Stimulated activated CD4-positive, alpha-beta T cell treated with anti-CD3 and anti-CD28 coated beads, Interleukin-15, amount 100 ng/mL, for 1 hour (primary cell): ENCODE data around the gene UTY.
"Not testable (repeated sequence)": the region's sequence is repeated elsewhere in the genome, so short reads cannot be mapped to it uniquely, and the experiment has no call there.

Source experiments
- DNase-seq, 2 donors: peaks; one replicate each; pipeline ENCODE4 v3.0.0-alpha.2; 2020; ENCODE audit warnings: low read depth in 1 of 2, low spot score in 1 of 2

UTY gene

DNA sequence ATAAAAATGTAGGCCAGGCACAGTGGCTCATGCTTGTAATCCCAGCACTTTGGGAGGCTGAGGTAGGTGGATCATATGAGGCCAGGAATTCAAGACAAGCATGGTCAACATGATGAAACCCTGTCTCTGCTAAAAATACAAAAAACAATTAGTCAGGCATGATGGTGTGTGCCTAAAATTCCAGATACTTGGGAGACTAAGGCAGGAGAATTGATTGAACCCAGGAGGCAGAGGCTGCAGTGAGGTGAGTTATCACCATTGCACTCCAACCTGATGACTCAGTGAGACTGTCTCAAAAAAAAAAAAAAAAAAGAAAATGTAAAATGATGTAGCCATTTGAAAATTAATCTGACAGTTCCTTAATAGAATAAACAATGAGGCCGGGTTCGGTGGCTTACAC lies 171.9 kb downstream of the UTY start:
- no peak for DNase-seq

DNA sequence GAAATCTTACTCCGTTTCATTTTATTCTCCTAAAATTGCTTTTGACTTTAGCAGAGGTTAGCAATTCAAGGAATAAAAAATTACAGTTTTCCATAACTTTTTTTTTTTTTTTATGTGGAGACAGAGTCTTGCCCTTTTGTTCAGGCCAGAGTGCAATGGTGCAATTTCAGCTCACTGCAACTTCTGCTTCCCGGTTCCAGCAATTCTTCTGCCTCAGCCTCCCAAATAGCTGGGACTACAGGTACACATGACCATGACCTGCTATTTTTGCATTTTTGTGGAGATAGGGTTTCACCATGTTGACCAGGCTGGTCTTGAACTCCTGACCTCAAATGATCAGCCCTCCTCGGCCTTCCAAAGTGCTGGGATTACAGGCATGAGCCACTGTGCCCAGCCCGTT lies 179.0 kb downstream of the UTY start:
- DNase-seq = no peak

DNA sequence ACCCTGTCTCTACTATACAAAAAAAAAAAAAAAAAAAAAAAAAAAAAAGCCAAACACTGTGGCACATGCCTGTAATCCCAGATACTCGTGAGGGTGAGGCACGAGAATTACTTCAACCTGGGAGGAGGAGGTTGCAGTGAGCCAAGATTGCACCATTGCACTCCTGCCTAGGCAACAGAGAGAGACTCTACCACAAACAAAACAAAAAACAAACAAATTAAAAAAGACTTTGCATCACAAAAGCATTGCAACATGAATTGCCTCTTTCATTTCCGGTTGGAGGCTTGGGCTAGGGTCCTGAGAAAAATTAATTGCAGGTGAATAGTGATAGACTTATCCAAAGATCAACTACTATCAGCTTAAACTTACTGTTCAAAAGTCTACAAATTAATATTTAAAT lies 180.4 kb downstream of the UTY start:
- DNase-seq = no peak

DNA sequence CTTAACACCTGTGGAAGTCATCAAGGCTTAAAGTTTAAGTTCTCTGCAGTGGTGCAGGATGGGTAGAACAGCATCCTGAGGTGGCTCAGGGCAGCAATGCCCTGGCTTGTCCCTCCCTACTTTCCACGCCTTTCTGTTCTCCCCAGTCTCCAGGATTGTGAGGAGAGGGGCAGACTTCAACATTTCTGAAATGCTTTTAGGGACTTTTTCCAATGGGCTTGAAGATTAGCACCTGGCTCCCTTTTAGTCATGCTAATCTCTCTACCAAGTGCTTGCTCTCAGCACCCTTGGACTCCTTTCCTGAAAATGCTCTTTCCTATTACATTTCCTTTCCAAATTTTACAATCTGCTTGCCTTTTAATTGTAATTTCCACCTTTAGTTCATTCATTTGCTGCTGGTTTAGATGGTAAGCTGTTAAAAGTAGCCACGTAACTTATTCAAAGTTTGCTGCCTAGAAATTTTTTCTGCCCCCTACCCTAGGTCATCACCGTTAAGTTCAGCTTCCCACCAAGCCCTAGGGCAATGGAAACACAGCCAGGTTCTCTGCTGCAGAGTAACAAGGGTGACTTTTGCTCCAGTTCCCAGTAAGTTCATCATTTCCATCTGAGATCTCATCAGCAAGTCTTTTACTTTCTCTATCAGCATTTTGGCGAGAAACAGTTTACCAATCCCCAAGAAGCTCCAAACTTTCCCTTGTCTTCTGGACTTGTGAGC lies 183.5 kb downstream of the UTY start:
- DNase-seq = no peak

DNA sequence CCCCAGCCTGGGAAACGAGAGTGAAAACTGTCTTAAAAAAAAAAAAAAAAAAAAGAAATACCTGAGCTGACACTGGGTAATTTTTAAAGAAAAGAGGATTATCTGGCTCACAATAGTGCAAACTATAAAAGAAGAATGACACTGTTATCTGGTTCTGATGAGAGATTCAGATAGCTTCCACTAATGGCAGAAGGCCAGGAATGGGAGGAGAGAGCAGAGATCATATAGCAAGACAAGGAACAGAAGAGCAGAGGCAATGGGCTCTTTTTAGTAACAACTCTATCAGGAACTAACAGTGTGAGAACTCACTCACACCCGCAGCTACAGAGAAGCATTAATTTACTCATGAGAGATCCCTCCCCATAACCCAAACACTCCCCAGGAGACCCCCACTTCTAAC lies 184.8 kb downstream of the UTY start:
- no peak for DNase-seq

DNA sequence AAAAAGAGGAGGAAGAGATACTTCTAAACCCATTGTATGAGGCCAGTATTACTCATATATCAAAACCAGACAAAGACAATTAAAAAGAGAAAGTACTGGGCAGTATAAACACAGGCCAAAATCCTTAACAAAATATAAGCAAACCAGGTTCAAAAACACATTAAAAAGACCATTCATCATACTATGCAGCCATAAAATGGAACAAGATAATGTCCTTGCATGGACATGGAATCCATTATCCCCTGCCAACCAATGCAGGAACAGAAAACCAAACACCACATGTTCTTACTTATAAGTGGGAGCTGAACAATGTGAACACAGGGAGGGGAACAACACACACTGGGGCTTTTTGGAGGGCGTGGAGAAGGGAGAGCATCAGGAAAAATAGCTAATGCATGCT lies 188.6 kb downstream of the UTY start:
- DNase-seq = no peak

DNA sequence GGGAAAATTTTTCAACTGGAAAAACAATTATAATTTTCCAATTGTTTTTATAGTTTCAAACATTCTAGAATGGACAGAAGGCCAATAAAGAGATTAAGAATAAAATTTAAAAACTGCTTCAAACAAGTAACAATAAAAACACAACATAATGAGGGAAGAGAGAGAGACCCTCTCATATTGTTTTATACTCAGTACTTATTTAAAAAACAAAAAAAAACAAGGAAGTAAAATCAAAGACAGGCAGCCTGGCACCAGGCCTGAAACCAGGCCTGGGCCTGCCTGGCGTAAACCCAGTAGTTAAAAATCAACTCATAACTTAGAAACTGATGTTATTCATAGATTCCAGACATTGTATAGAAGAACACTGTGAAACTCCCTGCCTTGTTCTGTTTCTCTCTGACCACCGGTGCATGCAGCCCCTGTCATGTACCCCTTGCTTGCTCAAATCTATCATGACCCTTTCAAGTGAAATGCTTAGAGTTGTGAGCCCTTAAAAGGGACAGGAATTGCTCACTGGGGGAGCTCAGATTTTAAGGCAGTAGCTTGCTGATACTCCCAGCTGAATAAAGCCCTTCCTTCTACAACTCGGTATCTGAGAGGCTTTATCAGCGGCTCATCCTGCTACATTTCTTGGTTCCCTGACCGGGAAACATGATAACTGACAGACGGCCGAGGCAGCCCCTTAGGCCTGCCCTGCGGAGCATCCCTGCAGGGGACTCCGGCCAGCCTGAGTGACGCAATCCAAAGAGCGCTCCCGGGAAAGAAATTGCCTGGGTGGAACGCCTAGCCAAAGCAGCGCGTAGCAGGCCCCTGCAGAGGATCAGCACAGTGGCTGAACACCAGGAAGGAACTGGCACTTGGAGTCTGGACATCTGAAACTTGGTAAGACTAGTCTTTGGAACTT lies 197.4 kb downstream of the UTY start:
- not testable (repeated sequence) for DNase-seq

DNA sequence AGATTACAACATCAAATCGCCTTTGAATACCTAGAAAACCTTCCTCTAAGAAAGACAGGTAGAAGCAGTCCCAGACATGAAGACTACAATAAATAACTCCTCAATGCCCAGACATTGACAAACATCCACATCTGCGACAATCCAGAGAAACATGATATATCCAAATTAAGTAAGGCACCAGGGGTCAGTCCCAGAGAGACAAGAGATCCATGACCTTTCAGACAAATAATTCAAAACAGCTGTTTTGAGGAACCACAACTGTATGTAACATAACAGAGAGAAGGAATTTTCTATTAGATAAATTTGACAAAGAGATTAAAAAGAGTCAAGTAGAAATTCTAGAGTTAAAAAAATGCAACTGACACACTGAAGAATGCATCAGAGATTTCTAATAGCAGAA lies 200.3 kb downstream of the UTY start:
- DNase-seq = no peak

DNA sequence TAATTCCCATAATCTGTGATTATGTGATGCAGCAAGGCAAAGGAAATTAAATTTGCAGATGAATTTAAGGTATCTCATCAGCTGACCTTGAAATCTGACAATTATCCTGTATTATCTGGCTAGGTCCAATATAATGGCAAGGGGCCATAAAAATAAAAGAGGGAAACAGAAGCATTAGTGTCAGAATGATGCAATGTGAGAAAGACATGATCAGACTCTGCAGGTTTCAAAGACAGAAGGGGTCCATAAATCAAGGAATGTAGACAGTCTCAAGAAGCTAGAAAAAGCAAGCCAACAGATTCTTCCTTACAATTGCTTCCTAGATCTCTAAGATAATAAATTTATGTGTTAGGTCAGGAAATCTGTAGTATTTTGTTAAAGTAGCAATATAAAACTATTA lies 208.1 kb downstream of the UTY start:
- DNase-seq = no peak

DNA sequence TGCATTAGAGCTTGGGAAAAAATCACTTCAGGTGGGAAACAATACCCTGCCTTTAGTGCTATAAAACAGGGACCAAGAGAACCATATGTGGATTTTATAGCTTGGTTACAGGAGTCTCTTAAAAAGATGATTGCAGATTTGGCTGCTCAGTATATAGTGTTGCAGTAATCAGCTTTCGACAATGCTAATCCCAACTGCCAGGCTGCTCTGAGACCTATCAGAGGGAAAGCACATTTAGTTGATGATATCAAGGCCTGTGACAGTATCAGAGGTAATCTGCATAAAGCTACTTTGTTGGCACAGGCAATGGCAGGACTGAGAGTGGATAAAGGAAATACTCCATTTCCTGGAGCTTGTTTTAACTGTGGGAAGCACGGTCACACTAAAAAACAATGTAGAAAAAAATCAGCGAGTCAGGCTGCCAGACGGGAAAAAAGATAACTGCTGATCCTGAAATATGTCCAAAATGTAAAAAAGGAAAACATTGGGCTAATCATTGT lies 225.8 kb downstream of the UTY start:
- DNase-seq = not testable (repeated sequence)

DNA sequence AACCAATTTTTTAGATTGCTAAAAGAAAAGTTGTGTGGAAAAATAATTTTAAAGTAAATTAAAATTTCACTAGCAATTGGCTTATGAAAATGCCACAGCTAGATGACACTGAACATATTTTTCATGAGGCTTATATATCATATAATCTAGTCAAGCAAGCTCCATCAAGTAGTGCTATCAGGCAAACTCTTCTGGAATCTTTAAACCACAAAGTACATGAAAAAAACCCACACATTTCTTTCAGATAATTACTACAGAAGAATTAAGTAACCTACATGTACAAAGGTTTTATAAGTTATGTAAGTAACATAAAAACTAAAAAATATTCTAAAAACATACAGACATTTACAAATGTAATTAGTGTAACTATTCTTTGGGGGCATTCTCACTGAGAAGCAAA lies 229.4 kb downstream of the UTY start:
- DNase-seq = no peak

DNA sequence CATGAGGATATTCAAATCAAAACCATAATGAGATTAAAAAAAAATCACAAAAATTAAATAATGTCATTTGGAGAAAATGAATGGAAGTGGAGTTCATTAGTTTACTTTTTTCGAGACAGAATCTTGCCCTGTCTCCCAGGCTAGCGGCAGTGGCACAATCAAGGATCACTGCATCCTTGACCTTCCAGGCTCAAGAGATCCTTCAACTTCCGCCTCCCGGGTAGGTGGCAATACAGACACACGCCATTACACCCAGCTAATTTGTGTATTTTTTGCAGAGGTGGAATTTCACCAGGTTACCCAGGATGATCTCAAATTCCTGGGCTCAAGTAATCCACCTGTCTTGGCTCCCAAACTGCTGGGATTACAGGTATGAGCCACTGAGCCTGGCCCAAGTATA lies 236.1 kb downstream of the UTY start:
- DNase-seq = no peak

DNA sequence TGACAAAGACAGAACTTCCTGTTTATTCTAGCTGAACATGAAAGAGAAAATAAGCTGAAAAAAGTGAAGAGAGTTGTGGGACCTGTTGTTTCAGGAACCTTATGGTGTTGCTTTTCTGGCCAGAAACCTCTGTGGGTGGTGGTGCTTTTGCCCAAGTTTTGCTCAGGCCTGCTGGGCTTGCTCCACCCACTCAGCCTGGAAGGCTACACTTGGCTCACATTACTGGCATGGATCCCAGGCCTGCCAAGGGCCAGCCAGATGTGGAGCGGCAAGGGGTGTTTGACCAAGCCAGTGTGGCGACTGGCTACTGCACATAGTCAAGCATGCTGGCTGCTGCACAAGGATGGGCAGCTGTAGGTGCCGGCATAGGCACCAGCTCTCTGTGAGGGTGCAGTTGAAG lies 245.9 kb downstream of the UTY start:
- DNase-seq = no peak

DNA sequence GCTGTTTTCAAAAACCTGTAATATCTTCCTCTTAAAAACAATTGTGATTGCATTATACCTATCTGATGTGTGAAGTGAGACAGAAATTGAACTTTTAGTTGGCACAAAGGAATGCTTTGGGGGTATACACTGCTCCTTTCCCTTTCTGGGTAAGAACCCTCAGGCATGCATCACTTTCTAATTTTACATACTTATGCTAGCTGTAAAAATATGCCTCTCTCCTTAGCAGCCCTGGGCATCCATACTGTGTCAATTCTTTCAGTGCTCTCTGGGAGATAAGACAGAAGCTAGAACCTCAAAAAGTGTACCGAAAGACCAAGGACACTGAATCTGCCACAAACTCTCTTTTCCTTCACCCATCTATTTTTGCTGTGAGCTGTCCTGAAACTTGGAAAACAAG lies 246.7 kb downstream of the UTY start:
- DNase-seq = no peak

DNA sequence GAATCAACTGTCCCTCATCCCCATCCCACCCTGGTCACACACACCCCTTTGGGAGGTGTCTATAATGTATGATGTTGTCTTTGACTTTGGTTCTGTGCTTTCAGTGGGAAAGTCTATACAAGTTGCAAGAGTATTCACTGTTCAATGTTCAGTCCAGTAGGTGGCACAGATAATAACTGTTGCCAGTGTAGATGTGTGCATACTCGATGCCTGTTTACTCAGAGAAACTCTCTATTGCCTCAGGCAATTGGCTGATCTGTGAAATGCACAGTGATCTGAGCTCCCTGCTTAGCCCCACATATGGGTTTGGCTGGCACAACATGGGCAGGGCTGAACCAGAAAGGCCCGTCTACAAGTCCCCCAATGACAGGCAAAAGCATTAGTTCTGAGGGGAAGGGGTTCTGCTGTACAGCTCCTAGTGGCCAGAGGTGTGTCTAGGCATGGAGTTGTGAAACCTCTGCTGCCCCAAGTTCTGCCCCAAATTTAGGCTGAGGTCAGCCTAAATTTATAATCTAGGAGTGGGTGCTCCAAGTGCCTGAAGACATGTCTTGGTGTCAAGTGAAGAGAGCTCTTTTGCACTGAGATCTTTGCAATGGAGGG lies 252.4 kb downstream of the UTY start:
- DNase-seq = no peak

DNA sequence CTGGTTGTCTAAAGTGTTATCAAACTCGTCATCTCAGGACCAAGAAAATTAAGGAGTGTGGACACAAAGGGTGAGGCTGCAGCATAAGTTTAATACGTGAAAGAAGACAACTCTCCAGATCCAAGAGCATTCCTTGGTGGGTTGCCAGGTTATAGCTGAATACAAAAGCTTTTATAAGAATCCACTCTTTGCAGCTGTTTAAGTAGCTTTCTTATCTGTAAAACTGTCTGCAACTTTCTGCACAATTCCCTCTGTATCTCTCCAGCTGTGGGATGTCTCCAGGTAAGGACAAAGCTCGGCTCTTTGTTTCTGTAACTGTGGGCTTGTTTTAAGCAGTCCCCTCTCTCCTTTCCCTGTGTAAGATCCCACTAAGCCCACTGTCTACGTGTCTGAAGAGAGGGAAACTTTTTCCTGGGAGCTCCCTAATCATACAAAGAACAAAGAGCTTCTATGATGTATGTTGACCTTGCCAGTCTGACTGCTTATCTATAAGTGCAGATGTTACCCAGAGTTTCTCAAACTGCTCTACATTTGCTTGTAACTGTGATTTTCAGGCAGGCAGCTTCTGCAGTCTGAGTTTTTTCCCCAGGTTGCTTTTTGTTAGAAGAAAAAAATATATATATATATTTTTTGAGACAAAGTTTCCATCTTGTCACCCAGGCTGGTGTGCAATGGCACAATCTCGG lies 268.7 kb downstream of the UTY start:
- no peak for DNase-seq

DNA sequence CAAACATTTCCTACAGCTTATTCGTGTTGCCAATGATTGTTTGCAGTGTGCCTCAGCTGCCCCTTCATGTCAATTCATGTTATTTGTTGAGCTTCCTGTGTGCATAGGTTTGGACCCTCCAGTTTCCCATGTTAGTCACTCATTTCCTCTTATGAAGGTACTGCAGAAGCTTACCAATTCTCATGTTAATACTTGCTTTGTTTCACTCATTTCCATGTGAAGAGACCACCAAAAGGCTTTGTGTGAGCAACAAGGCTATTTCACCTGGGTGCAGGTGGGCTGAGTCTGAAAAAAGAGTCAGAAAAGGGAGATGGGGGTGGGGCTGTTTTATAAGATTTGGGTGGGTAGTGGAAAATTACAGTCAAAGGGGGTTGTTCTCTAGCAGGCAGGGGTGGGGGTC lies 274.6 kb downstream of the UTY start:
- DNase-seq = no peak
